Left colon (tissue), 2 donors: ENCODE data around the gene NOP10. TPM values are rescaled to one million over a fixed set of nuclear protein-coding genes. Genes with fewer than 3 reads are reported as not detected.
"Not testable (repeated sequence)": the region's sequence is repeated elsewhere in the genome, so short reads cannot be mapped to it uniquely, and the experiment has no call there.

Experiments used
- ATAC-seq: fragments of 200-7000 bp; cut with Tn5 transposase; one replicate; pipeline ENCODE4 v1.9.1; 2020; ENCODE audit warnings: mild to moderate bottlenecking, moderate library complexity
- DNase-seq, 2 donors: peaks; one replicate each; pipeline ENCODE4 v3.0.0-alpha.2; 2020
- intact Hi-C, 2 donors: fragments of 100-400 bp; cut with DNase I in 1 of 2; cut with micrococcal nuclease in 1 of 2; formaldehyde crosslinking; loops; one replicate each; pipeline versions ENCODE4 v1.11.2 to v1.14.0; 2022; cut with DNase I, micrococcal nuclease
- long read RNA-seq: library from polyadenylated mRNA; unstranded; transcript quantifications from one replicate; pipeline ENCODE4 v2.0.0, GENCODE V29; 2021
- total RNA-seq, 2 donors: library from RNA; stranded (reverse); fragmentation: NEBNext Ultra II Directional; extraction: Animal tissue kit (Norgen Biotek cat#: 25700); gene quantifications; one replicate each; pipeline ENCODE4 v1.2.1, GENCODE V29; 2021
- donor health status: DM: no; HTN: no; CAD: no.
- donor health status: DM: yes; HTN: yes; CAD: no.

The NOP10 gene
- 100 to 1,000 TPM; 139 to 142 TPM for total RNA-seq
- long read RNA-seq, transcript NOP10-201 (2 exons, 554 nt), result major isoform, 65 of 65 reads
- long read RNA-seq, partial matches to known transcripts, result 0 of 65 reads
- long read RNA-seq, other reads (novel, unspliced or antisense), result 0 of 65 reads

DNA sequence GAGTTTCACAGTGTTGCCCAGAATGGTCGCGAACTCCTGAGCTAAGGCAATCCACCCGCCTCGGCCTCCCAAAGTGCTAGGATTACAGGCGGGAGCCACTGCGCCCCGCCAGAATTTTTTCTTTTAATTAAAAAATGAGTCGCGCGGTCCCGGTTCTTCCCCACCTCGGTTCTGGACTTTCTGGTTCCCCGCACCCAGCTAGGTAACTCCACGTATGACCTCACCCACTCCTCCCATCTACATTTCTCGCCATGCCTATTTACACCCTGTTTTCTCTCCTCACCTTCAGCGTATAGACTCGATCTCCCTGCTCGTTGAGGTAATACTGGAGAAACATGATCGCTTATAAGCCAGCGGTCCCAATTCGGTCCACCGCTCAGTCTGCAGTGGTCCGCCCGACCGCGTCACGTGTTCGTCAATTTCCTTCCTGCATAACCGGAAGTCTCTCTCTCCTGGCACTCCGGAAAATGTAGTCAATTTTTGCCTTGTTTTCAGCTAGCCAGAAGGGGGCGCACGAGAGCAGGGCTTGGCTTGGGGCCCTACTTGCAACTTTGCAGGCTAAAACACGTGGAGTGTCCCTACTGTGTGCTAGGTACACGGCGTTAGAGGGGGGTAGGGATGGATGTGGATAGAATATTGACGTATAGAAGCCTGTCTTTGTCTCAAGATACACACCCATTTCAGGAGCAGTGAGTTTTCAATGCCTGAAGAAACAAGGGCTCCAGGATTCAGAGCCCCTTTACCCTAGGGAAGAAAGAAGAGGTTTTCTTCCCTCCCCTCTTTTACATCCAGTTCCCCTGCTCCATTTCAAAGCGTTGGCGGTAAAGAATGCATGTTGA lies at the start of gene NOP10, which contains the start of gene NUTM1:
Gene NOP10, minus strand, starts transcription at position 400 of the 839 bp plus-strand sequence. Its CDS starts 63 bp downstream, at position 337.
Gene NUTM1, plus strand, starts transcription at position 579 of the 839 bp plus-strand sequence. CDS start 382 bp downstream, outside the sequence.
- intact Hi-C loops, result no loop called here

DNA sequence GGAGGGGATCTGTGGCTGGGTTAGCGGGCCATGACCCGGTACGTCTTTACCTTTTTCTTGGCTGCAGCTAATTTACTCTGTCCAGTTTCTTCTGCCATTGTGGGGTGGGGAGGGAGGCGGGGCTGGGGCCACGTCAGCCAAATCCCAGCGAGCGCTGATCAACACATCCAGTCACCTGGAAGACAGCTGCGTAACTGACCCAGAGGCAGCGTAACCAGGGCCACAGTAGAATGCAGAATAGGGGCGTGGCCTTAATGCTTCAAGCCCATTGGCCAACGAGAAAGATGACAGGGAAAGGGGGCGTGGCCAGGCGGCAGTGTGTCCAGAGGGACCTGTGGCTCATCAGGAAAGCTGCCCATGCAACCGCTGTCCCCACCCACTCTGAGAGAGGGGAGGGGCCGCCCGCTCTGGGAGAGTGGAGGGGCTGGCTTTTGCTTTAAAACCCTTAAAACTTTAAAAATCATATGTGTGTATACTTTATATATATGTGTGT lies 46.7 kb upstream of the NOP10 start:
- DNase-seq, ATAC-seq, intact Hi-C loops: not testable (repeated sequence)

More for the DNA sequence above, at the start of gene NOP10, which contains the start of gene NUTM1:
- peak; percentile 94 for ATAC-seq
- DNase-seq, result peak; percentile 90 to 91

DNA sequence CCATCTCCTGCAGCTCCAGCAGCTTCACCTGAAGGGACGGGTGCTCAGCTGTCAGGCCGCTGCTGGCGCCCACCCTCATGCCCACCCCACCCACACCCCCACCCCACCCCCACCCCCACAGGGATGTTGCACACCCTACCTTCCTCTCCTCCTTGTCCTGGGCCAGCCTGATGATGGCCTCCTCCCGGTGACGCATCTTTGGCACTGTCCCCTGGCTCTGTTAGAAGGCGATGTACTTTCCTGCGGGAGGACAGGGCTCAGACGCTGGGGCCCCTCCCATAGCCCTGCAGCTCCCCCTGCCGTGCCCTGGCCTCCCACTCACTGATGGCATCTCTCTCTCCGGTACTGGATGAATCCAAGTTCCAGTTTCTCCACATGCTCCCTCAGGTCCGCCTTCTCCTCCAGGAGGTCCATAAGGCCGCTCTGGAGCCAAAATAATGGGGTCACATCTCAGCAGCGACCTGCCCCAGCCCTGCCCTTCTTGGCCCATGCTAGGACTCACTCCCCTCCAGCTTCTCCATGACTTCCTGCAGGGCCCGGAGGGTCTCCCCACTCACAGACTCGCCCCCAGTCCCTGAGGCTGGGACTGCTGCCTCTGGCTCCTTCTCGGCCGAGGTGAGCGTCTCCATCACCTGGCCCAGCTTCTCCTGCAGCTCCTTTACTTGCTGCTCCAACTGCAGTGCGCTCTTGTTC lies 39.0 kb upstream of the NOP10 start:
- ATAC-seq, DNase-seq, intact Hi-C loops: not testable (repeated sequence)

DNA sequence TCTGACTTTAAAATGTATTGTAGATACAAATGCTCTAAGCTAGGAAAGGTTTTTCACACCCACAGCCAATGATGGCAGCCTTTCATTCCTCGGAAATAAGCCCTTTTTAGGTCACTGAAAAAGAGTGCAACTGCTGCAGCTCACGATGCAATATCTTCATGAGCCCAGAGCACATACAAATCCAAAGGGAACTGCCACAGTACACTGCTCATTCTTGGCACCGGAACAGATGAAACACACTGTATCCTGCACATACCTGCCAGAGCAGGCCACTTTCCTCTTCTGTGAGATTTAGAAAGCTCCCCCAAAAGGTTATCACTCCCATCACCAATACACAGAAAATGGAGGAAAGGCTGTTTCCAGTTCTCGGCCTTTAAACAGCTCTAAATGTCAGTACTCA lies 37.6 kb upstream of the NOP10 start:
- DNase-seq, ATAC-seq, intact Hi-C loops: not testable (repeated sequence)

DNA sequence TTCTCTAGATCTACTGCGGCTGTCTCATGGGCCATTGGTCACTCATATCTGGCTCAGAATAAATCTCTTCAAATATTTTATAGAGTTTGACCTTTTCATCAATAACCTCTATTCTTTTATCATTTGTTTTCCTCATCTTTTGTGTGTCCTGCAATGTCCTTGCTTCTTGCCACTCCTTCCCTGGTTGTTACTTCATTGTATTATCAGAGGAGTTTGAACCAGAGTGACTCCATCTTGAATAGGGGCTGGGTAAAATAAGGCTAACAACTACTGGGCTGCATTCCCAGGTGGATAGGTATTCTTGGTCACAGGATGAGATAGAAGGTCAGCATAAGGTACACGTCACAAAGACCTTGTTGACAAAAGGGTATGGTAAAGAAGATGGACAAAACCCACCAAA lies 33.9 kb upstream of the NOP10 start:
- ATAC-seq, result no peak
- intact Hi-C loops, result no loop called here
- DNase-seq, result no peak

DNA sequence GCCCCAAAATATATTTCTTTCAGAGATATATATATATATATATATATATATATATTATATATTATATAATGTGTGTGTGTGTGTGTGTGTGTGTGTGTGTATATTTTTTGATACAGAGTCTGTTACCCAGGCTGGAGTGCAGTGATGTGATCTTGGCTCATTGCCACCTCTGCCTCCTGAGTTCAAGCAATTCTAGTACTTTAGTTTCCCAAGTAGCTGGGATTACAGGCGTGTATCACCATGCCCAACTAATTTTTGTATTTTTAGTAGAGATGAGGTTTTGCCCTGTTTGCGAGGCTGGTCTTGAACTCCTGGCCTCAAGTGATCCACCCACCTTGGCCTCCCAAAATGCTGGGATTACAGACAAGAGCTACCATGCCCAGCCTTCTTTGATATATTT lies 32.6 kb upstream of the NOP10 start:
- ATAC-seq, DNase-seq, intact Hi-C loops: not testable (repeated sequence)

DNA sequence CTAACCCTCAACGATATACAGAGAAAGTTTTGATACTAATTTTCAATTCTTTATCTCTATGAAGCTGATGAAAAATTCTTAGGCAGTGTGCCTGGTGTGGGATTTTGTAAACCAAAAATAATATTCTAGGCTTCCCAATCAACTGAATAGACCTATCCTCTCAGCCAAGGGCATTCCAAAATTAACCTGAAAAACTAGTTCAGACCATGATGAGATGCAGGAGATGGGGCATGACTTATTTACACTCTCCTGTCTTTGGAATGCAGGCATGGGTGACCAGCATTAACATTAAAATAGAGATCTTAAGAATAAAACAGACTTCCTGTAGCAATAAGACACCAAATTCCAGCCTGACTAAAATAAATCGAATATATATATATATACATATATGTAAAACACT lies 31.9 kb upstream of the NOP10 start:
- ATAC-seq (no peak), DNase-seq (no peak)
- intact Hi-C loops, result no loop called here

DNA sequence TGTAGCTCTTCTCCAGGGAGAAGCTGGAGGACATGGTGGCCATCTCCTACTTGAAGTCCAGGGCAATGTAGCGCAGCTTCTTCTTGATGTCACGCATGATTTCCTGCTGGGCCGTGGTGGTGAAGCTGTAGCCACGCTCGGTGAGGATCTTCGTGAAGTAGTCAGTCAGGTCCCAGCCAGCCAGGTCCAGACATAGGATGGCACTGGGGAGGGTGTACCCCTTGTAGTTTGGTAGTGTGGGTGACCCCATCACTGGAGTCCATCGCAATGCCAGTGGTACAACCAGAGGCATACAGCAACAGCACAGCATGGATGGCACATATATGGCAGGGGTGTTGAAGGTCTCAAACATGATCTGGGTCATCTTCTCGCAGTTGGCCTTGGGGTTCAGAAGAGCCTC lies 31.0 kb upstream of the NOP10 start:
- intact Hi-C loops, result no loop called here
- DNase-seq (no peak), ATAC-seq (no peak)

DNA sequence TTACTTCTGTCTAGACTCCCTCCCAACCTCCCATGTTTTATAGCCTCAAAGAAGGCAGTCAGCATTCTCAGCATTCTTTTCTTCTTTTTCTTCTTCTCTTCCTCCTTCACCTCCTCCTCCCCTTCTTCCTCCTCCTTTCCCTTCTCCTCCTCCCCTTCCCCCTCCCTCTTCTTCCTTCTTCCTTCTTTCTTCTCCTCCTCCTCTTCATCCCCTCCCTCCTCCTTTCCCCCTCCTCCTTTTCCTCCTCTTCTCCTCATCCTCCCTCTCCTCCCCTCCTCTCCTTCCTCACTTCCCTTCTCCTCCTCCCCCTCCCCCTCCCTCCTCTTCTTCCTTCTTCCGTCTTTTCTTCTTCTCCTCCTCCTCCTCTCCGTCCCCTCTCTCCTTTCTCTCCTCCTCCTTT lies 27.7 kb upstream of the NOP10 start:
- ATAC-seq (no peak), DNase-seq (no peak)
- intact Hi-C loops, result no loop called here

DNA sequence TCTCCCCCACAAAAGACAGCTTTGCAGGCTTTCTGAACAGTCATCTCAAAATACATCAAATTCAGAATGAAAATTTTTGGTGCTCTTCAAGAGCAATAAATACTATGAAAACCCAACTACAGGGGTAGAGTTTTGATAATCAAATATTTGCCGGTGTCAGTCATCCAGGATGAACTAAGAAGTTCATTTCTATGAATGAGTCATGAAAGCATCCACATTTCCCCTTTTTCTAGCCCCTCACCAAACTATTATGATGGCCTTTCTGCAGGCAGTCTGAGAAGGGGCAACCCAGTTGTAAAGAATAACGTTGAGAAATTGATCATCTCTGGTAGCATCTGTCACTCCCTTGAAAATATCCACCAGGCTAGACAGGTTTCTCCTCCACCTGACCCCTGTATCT lies 27.2 kb upstream of the NOP10 start:
- DNase-seq, result no peak
- intact Hi-C loops, result no loop called here

DNA sequence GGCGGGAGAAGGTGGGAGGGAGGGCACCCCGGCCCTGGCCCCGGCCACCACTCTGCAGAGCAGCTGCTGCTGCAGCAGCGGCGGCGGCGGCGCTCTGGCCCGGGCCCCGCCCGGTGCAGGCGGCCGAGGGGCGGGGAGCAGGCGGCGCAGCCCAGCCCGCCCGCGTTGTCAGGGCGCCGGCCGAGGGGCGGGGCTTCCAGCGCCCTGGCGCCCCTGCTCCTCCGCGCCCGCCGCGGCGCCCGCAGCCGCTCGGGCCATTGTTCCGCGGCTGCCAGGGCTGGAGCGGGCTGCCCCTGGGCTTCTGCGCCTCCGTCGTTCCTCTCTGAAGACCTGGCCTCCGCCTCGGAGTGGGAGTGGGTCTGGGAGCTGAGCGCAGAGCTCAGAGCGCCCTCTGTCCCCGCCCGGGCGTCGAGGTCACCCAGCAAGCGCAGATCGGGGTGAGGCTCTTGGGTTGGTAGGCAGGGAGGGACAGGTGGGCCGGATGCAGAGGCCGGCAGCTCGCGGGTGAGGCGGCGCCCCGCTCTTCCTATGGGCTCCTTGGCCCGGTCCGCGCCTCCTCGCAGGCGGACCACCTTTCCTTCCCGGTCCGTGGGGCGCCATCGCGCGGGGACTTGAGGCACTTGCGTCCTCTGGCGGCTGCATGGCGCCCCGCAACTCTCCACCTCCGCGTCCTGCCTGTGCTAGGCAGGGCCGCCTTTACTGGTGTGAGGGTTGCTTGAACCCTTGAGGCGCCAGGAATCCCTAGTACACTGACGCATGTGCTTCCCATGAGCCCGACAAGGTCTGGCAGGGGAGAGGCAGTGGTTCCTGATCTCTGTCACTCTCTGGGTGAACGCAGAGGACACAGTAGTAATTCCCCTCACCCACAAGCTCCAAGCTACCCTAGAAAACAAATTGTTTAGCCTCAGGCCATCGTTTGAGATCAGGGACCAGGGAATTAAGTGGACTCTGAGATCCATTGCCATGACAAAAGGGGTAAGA lies 24.5 kb upstream of the NOP10 start, which contains the start of gene LPCAT4:
Gene LPCAT4, minus strand, starts transcription at position 96 of the 981 bp plus-strand sequence. CDS start 96 bp downstream, outside the sequence.
- intact Hi-C loops, result no loop called here
- DNase-seq, result peak; percentile 87 to 95
- ATAC-seq, result peak; percentile 71

More for the DNA sequence above, 27.2 kb upstream of the NOP10 start:
- ATAC-seq, result no peak

DNA sequence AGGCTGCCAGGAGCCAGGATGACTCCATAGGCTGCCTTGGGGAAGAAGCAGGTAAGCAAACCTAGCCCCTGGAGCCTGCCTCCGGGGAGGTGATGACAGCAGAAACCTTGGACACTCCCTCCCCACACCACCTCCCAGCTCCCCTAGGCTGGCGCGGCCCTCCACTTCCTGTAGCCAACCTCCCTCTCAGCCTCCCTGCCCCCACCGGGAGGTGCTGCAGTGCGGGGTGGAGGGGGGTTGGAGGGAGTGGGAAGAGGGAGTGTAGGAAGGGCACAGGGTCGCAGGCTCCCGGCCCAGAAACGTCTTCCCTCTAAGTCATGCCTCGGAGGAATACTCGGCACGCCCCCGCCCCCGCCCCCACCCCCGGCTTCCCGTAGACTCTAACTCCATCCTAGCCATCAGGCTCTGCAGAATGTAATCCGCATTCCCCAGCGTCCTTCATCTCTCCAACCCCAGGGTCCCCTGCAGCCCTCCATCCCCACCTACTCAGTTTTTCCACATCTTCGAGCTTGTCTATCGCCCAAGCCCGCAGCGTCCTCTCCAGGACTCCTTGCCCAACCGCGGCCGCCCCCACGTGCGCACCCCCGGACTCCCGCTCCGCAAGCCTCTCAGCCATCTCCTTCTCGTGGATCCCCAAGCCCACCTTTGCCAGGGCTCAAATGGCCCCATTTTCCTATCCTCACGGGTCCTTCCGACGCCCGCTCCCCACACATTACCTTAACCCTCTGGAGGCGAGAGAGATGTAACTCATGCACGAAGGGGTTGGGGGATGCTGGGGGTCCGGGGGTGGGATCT lies 23.5 kb upstream of the NOP10 start:
- intact Hi-C loops, result no loop called here
- DNase-seq (peak; percentile 90 to 92), ATAC-seq (peak; percentile 67)

DNA sequence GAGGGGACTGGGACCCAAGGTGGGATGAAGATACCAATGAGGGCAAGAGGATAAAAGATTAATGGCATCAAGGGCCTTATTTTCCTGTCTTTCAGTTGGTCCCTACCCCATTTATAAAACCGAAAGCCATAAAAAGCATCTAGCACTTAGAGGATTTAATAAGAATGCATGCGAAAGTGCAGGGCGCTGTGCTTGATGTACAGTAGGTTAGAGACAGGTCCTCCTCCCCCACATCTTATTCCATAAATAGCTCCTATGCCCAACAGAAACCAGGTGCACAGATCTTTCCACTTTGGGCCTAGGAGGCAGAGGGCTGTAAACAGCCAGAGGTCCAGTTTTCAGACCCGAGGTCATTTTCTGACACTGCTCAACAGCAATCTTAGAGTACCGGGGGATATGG lies 22.9 kb upstream of the NOP10 start:
- DNase-seq, result no peak

DNA sequence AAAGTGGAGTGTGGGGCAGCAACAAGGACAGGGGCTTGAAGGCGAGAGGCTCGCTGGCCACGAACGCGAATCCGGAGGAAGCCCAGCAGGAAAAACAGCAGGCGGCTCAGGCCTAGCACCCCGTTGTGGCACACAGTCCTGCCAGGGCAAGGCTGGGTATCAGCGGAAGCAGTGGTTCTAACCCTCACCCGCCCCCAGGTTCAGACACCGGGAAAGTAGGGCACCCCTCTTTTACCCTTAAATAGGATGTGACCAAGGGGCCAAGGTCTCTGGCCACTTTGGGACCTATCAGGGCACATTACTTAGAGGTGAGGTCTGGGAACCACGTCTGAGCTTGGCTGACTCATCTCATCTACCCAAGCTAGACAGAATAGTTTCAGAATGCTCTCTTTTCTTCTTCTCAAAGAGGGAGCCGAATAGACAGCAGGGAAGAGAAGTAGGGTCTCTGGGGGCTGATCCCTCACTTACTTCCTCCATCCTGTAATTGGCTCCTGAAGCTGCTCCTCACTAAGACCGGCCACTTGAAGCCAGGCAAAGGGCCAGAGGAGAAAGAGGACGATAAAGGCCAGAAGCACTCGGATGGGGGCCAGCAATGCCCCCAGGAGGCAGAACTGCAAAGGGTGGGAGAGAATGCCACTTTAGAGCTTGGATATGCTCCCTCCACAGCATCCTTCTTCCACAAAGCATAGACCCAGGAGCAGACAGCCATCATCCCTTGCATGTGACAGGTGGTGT lies 22.3 kb upstream of the NOP10 start:
- ATAC-seq (no peak), DNase-seq (no peak)
- intact Hi-C loops, result no loop called here

More for the DNA sequence above, 22.9 kb upstream of the NOP10 start:
- no peak for ATAC-seq
- intact Hi-C loops, result no loop called here

DNA sequence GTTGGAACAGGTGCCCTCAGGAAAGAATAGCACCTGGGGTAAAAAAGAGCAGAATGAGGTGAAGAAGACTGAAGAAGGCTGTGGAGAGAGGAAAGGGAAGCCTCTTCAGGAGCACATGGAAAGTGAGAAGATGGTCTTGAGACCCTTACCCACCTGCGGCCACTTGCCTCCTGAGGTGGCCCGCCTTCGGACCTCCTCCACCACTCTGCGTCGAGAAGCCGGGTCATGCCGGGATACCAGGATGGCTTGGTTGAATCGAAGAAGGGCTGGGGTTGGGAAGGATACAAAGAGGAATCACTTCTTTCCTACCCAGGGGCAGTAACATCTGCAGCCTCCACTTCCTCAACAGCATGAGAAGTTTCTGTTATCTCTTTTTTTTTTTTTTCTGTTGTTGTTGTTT lies 21.1 kb upstream of the NOP10 start:
- intact Hi-C loops, result no loop called here

DNA sequence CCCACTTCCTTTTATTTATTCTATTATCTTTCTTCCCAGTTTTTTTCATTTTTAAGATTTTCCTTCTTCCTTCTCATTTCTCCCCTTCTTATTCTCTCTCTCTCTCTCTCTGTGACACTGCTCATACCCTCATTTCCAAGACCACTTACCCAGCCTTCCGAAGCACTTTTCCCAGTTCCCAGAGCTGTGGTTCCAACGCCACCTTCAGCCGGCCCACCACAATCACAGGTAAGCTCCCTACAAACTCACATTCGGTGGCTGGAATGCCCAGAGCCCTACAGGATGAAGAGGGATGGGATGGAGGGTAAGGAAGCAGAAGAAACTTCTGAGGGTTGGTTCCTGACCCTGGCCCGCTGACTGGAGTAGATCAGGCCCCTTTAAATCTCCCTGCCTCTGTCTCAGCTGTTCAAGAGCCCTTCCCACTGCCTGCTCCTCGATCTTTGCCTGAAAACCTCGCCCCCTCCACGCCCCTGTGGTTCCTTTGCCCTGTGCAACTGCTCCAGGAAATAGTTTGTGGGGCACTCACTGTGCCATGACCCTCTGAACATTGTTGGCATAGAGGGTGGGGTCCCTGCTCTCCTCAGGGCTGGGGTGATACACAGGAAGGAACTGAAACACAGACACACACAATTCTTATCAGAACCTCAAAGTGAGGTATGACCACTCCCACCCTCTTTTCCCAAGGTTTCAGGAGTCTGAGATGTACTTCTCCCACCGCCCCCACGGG lies 19.3 kb upstream of the NOP10 start:
- ATAC-seq, result peak; percentile 69
- peak; percentile 82 to 92 for DNase-seq
- intact Hi-C loops, result no loop called here

More for the DNA sequence above, 21.1 kb upstream of the NOP10 start:
- no peak for ATAC-seq
- no peak for DNase-seq
